Neural progenitor cell (in vitro differentiated cells): ENCODE measurements around the gene CHRNA7.
"Not testable (repeated sequence)": the region's sequence is repeated elsewhere in the genome, so short reads cannot be mapped to it uniquely, and the experiment has no call there.

Source experiments
- EZH2 ChIP-seq: fragments of 200-600 bp; sonication (generic); IDR thresholded peaks from 2 replicates; pipeline ENCODE4 v1.6.1; 2017; ENCODE audit warnings: antibody characterized with exemption, mild to moderate bottlenecking, moderate library complexity
- EZH2phosphoT487 ChIP-seq: fragments of 200-600 bp; sonication (generic); IDR thresholded peaks from 2 replicates; pipeline ENCODE4 v1.6.1; 2017; ENCODE audit warnings: antibody characterized with exemption
- TF ChIP-seq, protein P1 (sequence below): fragments of 200-600 bp; sonication (generic); IDR thresholded peaks from 2 replicates; pipeline ENCODE4 v1.5.1; 2017; ENCODE audit warnings: antibody characterized with exemption, mild to moderate bottlenecking

DNA sequence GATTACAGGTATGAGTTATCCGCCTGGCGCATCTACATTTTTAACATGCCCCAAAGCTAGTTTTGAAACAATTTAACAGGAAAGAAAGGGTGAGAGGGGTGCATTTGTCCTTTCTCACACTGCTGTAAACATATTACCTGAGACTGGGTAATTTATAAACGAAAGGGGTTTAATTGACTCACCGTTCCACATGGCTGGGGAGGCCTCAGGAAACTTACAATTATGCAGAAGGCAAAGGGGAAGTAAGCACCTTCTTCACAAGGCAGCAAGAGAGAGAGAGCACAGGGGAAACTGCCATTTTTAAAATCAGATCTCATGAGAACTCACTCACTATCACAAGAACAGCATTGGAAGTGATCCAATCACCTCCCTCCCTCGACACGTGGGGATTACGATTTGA lies 165.9 kb downstream of the CHRNA7 start:
- TF ChIP-seq, protein P1, sequence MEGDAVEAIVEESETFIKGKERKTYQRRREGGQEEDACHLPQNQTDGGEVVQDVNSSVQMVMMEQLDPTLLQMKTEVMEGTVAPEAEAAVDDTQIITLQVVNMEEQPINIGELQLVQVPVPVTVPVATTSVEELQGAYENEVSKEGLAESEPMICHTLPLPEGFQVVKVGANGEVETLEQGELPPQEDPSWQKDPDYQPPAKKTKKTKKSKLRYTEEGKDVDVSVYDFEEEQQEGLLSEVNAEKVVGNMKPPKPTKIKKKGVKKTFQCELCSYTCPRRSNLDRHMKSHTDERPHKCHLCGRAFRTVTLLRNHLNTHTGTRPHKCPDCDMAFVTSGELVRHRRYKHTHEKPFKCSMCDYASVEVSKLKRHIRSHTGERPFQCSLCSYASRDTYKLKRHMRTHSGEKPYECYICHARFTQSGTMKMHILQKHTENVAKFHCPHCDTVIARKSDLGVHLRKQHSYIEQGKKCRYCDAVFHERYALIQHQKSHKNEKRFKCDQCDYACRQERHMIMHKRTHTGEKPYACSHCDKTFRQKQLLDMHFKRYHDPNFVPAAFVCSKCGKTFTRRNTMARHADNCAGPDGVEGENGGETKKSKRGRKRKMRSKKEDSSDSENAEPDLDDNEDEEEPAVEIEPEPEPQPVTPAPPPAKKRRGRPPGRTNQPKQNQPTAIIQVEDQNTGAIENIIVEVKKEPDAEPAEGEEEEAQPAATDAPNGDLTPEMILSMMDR, result not testable (repeated sequence)
- TF ChIP-seq EZH2phosphoT487, EZH2: not testable (repeated sequence)
